ENCODE measurements around the gene CDC37L1. TPM values are rescaled to one million over a fixed set of nuclear protein-coding genes. Genes with fewer than 3 reads are reported as not detected.
A peak's percentile ranks its signal among the peaks of the same experiment; 100 is the strongest.

CDC37L1 gene
- 10 to 100 TPM in 1 of 4 donors, 1 to 10 TPM in 3; 5.6 to 16.0 (median 8.4) TPM for polyA plus RNA-seq
- long read RNA-seq, donor 1, transcript CDC37L1-203 (2 exons, 784 nt) = major isoform, 8 of 16 reads
- long read RNA-seq, donor 1, transcript CDC37L1-201 (7 exons, 3,502 nt) = major isoform, 8 of 16 reads
- long read RNA-seq, donor 1, partial matches to known transcripts = 0 of 16 reads
- long read RNA-seq, donor 1, other reads (novel, unspliced or antisense) = 0 of 16 reads
- long read RNA-seq, donor 2, partial matches to known transcripts = 25 of 27 reads
- long read RNA-seq, donor 2, other reads (novel, unspliced or antisense) = 0 of 27 reads
- long read RNA-seq, donor 3, partial matches to known transcripts = 0 of 1 reads
- long read RNA-seq, donor 3, other reads (novel, unspliced or antisense) = 0 of 1 reads
- long read RNA-seq, donor 4 = 0 reads
- long read RNA-seq, donor 5, partial matches to known transcripts = 8 of 9 reads
- long read RNA-seq, donor 5, other reads (novel, unspliced or antisense) = 0 of 9 reads
- long read RNA-seq, donor 6, partial matches to known transcripts = 0 of 1 reads
- long read RNA-seq, donor 6, other reads (novel, unspliced or antisense) = 0 of 1 reads
- long read RNA-seq, donor 7, transcript CDC37L1-201 (7 exons, 3,502 nt) = major isoform, 13 of 19 reads
- long read RNA-seq, donor 7, transcript CDC37L1-203 (2 exons, 784 nt) = minor isoform, 6 of 19 reads
- long read RNA-seq, donor 7, partial matches to known transcripts = 0 of 19 reads
- long read RNA-seq, donor 7, other reads (novel, unspliced or antisense) = 0 of 19 reads
- long read RNA-seq, donor 8 = 0 reads
- long read RNA-seq, donor 9, partial matches to known transcripts = 0 of 1 reads
- long read RNA-seq, donor 9, other reads (novel, unspliced or antisense) = 0 of 1 reads
- long read RNA-seq, donor 10, partial matches to known transcripts = 0 of 6 reads
- long read RNA-seq, donor 10, other reads (novel, unspliced or antisense) = 0 of 6 reads

DNA sequence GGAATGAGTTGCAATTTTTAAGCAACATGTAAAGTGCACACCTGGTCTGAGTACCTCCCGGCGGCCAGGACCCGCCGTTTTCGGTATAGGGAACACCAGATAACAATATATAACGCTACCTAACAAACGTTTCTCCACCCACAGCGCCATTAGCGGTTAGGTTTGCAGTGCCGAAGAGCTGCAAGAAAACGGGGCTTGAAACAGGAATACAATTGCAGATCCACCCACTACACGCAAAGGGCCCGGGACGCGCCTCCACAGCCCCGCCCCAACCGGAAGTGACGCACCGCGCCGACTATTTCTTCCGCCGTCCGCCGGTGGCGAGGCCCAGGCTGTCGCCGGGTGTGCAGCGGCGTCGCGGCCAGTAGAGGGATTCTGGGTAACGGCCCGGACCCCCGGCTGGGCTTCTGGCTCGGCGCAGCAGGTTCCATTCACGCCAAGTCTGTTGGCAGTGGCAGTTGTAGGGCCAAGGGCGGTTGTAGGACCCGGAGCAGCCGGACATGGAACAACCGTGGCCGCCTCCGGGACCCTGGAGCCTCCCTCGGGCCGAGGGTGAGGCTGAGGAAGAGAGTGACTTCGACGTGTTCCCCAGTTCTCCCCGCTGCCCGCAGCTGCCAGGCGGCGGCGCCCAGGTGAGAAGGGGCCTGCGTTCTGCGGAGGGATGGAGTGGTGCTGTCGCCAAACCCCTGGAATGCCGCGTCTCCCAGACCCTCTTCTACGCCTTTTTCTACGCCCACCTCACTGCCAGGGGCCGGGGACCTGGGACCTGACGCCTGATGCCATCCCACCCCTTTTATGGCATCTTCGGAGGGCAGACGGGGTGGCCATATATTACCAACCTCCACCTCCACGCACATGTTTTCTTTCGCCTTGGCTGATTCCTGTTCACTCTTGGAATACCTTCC, at the start of gene CDC37L1:
Gene CDC37L1, plus strand, starts transcription at position 302 of the 905 bp plus-strand sequence. Its CDS starts 199 bp downstream, at position 501.
- 0 to 1% (median 0%) methylated on average over 64 to 66 of the region's 66 CpGs for WGBS, 3 donors
- FAIRE-seq = no peak

GRCh38 chr9:4630836-4631235, 48.5 kb upstream of the CDC37L1 start:
- FAIRE-seq = no peak
- no peak overlapping the region for H3K27ac ChIP-seq (ENCODE audit: low read depth in 1 of 3, low read length in 2 of 3)
- no peak for DNase-seq
- H3K4me1 ChIP-seq (ENCODE audit: control insufficient read depth in 3 of 3, insufficient read depth in 2 of 3, low read depth in 1 of 3, low read length in 2 of 3) = no peaks in the 10 kb centered on the region
- H3K9me3 ChIP-seq (ENCODE audit: control insufficient read depth in 2 of 2, insufficient read depth in 1 of 2, low read depth in 1 of 2, low read length in 1 of 2) = no peaks in the 10 kb centered on the region
- H3K36me3 ChIP-seq (ENCODE audit: control insufficient read depth in 3 of 3, insufficient read depth in 2 of 3, low read depth in 1 of 3, low read length in 3 of 3) = peaks cover 0 to 7% (median 0%) of the 10 kb centered on the region in 3 donors
- WGBS, 3 donors = 49 to 60% (median 55%) methylated on average over 2 of the region's 2 CpGs
- H3K4me3 ChIP-seq (ENCODE audit: low read depth in 1 of 3, low read length in 3 of 3) = no peak overlapping the region
- no peaks in the 10 kb centered on the region for H3K27me3 ChIP-seq (ENCODE audit: control insufficient read depth in 3 of 3, insufficient read depth in 3 of 3, low read length in 3 of 3)

More for the DNA sequence above, at the start of gene CDC37L1:
- peak; percentile 96 to 99 for DNase-seq
- H3K36me3 ChIP-seq (ENCODE audit: control insufficient read depth in 3 of 3, insufficient read depth in 2 of 3, low read depth in 1 of 3, low read length in 3 of 3) = no peaks in the 10 kb centered on the region
- peak within 1 kb of the TSS; percentile 95 to 100 (median 98) for H3K27ac ChIP-seq (ENCODE audit: low read depth in 1 of 3, low read length in 2 of 3)
- H3K9me3 ChIP-seq (ENCODE audit: control insufficient read depth in 2 of 2, insufficient read depth in 1 of 2, low read depth in 1 of 2, low read length in 1 of 2) = no peaks in the 10 kb centered on the region
- H3K27me3 ChIP-seq (ENCODE audit: control insufficient read depth in 3 of 3, insufficient read depth in 3 of 3, low read length in 3 of 3) = no peaks in the 10 kb centered on the region
- peak within 1 kb of the TSS; percentile 82 to 88 (median 84) for H3K4me3 ChIP-seq (ENCODE audit: low read depth in 1 of 3, low read length in 3 of 3)
- H3K4me1 ChIP-seq (ENCODE audit: control insufficient read depth in 3 of 3, insufficient read depth in 2 of 3, low read depth in 1 of 3, low read length in 2 of 3) = peaks cover 3 to 10% (median 5%) of the 10 kb centered on the region in 3 donors

GRCh38 chr9:4638968-4639367, 40.4 kb upstream of the CDC37L1 start:
- WGBS, 3 donors = 80 to 90% (median 88%) methylated on average over 3 of the region's 3 CpGs
- FAIRE-seq = no peak
- DNase-seq = no peak
- H3K36me3 ChIP-seq (ENCODE audit: control insufficient read depth in 3 of 3, insufficient read depth in 2 of 3, low read depth in 1 of 3, low read length in 3 of 3) = no peaks in the 10 kb centered on the region
- no peaks in the 10 kb centered on the region for H3K4me1 ChIP-seq (ENCODE audit: control insufficient read depth in 3 of 3, insufficient read depth in 2 of 3, low read depth in 1 of 3, low read length in 2 of 3)
- H3K27me3 ChIP-seq (ENCODE audit: control insufficient read depth in 3 of 3, insufficient read depth in 3 of 3, low read length in 3 of 3) = no peaks in the 10 kb centered on the region
- no peak overlapping the region for H3K27ac ChIP-seq (ENCODE audit: low read depth in 1 of 3, low read length in 2 of 3)
- H3K4me3 ChIP-seq (ENCODE audit: low read depth in 1 of 3, low read length in 3 of 3) = no peak overlapping the region
- H3K9me3 ChIP-seq (ENCODE audit: control insufficient read depth in 2 of 2, insufficient read depth in 1 of 2, low read depth in 1 of 2, low read length in 1 of 2) = no peaks in the 10 kb centered on the region

DNA sequence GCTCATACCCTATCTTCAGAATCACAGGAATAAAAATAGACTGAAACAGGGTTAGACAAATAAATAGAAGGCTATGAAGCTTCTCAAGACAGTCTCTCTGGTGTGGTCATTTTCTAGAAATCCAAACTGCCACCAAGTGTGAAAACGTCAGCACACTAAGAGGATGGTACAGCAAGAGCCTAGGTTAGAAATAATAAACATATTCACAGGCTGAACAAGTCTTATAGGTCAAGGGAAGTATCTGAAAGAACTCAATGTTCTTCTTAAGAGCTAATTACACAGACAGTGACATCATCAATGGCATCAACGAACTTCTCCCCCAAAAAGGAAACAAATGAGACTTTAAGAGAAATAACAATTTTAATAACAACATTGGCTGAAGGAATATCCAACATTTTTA, 39.9 kb upstream of the CDC37L1 start:
- DNase-seq (no peak), FAIRE-seq (no peak)
- WGBS, 3 donors = 55 to 66% (median 61%) methylated on average over 2 of the region's 2 CpGs

GRCh38 chr9:4640027-4640426, 39.3 kb upstream of the CDC37L1 start:
- H3K27ac ChIP-seq (ENCODE audit: low read depth in 1 of 3, low read length in 2 of 3) = no peak overlapping the region
- FAIRE-seq = no peak
- H3K4me1 ChIP-seq (ENCODE audit: control insufficient read depth in 3 of 3, insufficient read depth in 2 of 3, low read depth in 1 of 3, low read length in 2 of 3) = no peaks in the 10 kb centered on the region
- 71 to 83% (median 72%) methylated on average over 2 of the region's 2 CpGs for WGBS, 3 donors
- DNase-seq = peak; percentile 9 to 41
- no peaks in the 10 kb centered on the region for H3K9me3 ChIP-seq (ENCODE audit: control insufficient read depth in 2 of 2, insufficient read depth in 1 of 2, low read depth in 1 of 2, low read length in 1 of 2)
- H3K27me3 ChIP-seq (ENCODE audit: control insufficient read depth in 3 of 3, insufficient read depth in 3 of 3, low read length in 3 of 3) = no peaks in the 10 kb centered on the region
- H3K36me3 ChIP-seq (ENCODE audit: control insufficient read depth in 3 of 3, insufficient read depth in 2 of 3, low read depth in 1 of 3, low read length in 3 of 3) = no peaks in the 10 kb centered on the region
- no peak overlapping the region for H3K4me3 ChIP-seq (ENCODE audit: low read depth in 1 of 3, low read length in 3 of 3)

More for the DNA sequence above, 39.9 kb upstream of the CDC37L1 start:
- H3K27me3 ChIP-seq (ENCODE audit: control insufficient read depth in 3 of 3, insufficient read depth in 3 of 3, low read length in 3 of 3) = no peaks in the 10 kb centered on the region
- H3K4me3 ChIP-seq (ENCODE audit: low read depth in 1 of 3, low read length in 3 of 3) = no peak overlapping the region
- no peak overlapping the region for H3K27ac ChIP-seq (ENCODE audit: low read depth in 1 of 3, low read length in 2 of 3)
- H3K9me3 ChIP-seq (ENCODE audit: control insufficient read depth in 2 of 2, insufficient read depth in 1 of 2, low read depth in 1 of 2, low read length in 1 of 2) = no peaks in the 10 kb centered on the region
- H3K36me3 ChIP-seq (ENCODE audit: control insufficient read depth in 3 of 3, insufficient read depth in 2 of 3, low read depth in 1 of 3, low read length in 3 of 3) = no peaks in the 10 kb centered on the region
- no peaks in the 10 kb centered on the region for H3K4me1 ChIP-seq (ENCODE audit: control insufficient read depth in 3 of 3, insufficient read depth in 2 of 3, low read depth in 1 of 3, low read length in 2 of 3)

GRCh38 chr9:4642351-4642750, 37.0 kb upstream of the CDC37L1 start:
- WGBS, 3 donors = 90 to 97% (median 96%) methylated on average over 2 of the region's 2 CpGs
- Histone ChIP-seq H3K9me3 (ENCODE audit: control insufficient read depth in 2 of 2, insufficient read depth in 1 of 2, low read depth in 1 of 2, low read length in 1 of 2) (no peaks in the 10 kb centered on the region), H3K4me3 (ENCODE audit: low read depth in 1 of 3, low read length in 3 of 3) (no peak overlapping the region), H3K27me3 (ENCODE audit: control insufficient read depth in 3 of 3, insufficient read depth in 3 of 3, low read length in 3 of 3) (no peaks in the 10 kb centered on the region), H3K36me3 (ENCODE audit: control insufficient read depth in 3 of 3, insufficient read depth in 2 of 3, low read depth in 1 of 3, low read length in 3 of 3) (no peaks in the 10 kb centered on the region), H3K27ac (ENCODE audit: low read depth in 1 of 3, low read length in 2 of 3) (no peak overlapping the region), H3K4me1 (ENCODE audit: control insufficient read depth in 3 of 3, insufficient read depth in 2 of 3, low read depth in 1 of 3, low read length in 2 of 3) (no peaks in the 10 kb centered on the region)
- FAIRE-seq (no peak), DNase-seq (no peak)

DNA sequence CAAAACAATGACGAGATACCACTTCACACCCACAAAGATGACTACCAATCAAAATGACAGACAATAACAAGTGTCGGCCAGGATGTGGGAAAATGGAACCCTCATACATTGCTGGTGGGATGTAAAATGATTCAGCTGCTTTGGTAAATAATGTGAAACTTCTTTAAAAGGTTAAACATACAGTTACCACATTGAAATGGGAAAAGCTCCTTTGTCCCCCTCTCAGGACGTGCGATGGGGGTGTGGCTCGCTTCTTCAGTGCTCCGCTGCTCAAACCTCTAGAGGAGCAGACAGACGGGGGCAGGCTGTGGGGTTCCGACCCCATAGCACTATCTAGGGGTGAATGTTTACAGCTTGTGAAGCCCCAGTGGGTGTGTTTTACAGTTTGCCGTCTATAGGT, 25.3 kb upstream of the CDC37L1 start:
- Histone ChIP-seq H3K36me3 (ENCODE audit: control insufficient read depth in 3 of 3, insufficient read depth in 2 of 3, low read depth in 1 of 3, low read length in 3 of 3) (peaks cover 0 to 12% (median 0%) of the 10 kb centered on the region in 3 donors), H3K4me1 (ENCODE audit: control insufficient read depth in 3 of 3, insufficient read depth in 2 of 3, low read depth in 1 of 3, low read length in 2 of 3) (no peaks in the 10 kb centered on the region), H3K9me3 (ENCODE audit: control insufficient read depth in 2 of 2, insufficient read depth in 1 of 2, low read depth in 1 of 2, low read length in 1 of 2) (no peaks in the 10 kb centered on the region), H3K4me3 (ENCODE audit: low read depth in 1 of 3, low read length in 3 of 3) (no peak overlapping the region), H3K27ac (ENCODE audit: low read depth in 1 of 3, low read length in 2 of 3) (no peak overlapping the region), H3K27me3 (ENCODE audit: control insufficient read depth in 3 of 3, insufficient read depth in 3 of 3, low read length in 3 of 3) (no peaks in the 10 kb centered on the region)
- DNase-seq (no peak), FAIRE-seq (no peak)
- 85 to 93% (median 85%) methylated on average over 9 of the region's 9 CpGs for WGBS, 3 donors

All from small intestine (tissue), 16 donors.